A673 (cell line): ENCODE data around the gene C19orf53. TPM values are rescaled to one million over a fixed set of nuclear protein-coding genes. Genes with fewer than 3 reads are reported as not detected.
"Not testable (repeated sequence)": the region's sequence is repeated elsewhere in the genome, so short reads cannot be mapped to it uniquely, and the experiment has no call there.

Experiments
- BruUV-seq: library from RNA; stranded (reverse); fragments of 400-500 nt; replicated peaks from 2 replicates; lab custom pipeline; 2021; lab: Mats Ljungman, UMichigan
- CTCF ChIA-PET: fragments of 300-600 bp; sonication (Branson Sonifier 250); formaldehyde crosslinking; loops from one replicate; lab custom pipeline; 2022; ENCODE audit warnings: antibody characterized with exemption; lab: Charles Lee
- POLR2A ChIA-PET: fragments of 300-600 bp; sonication (Branson Sonifier 250); formaldehyde crosslinking; loops from one replicate; lab custom pipeline; 2022; ENCODE audit warnings: antibody characterized with exemption; ENCODE audit not compliant: low non-redundant PET; lab: Charles Lee
- DNase-seq: peaks from one replicate; pipeline ENCODE4 v3.0.0-alpha.2; 2015; ENCODE audit warnings: low spot score
- H3K27ac ChIP-seq: fragments of 200-600 bp; sonication (generic); 2 replicates; pipeline ENCODE4 v1.5.1; 2016; ENCODE audit warnings: mixed run types, low read depth, mild to moderate bottlenecking, mixed read lengths, antibody characterized with exemption, low read length; ENCODE audit not compliant: poor library complexity, severe bottlenecking
- H3K27me3 ChIP-seq: fragments of 200-600 bp; sonication (generic); replicated peaks from 2 replicates; pipeline ENCODE4 v1.6.1; 2017; ENCODE audit warnings: mixed run types, low read depth, mild to moderate bottlenecking, mixed read lengths, antibody characterized with exemption, low read length; ENCODE audit not compliant: insufficient read depth, poor library complexity
- H3K36me3 ChIP-seq: fragments of 200-600 bp; sonication (generic); 2 replicates; pipeline ENCODE4 v1.6.1; 2016; ENCODE audit warnings: mixed run types, mild to moderate bottlenecking, mixed read lengths, antibody characterized with exemption, low read length; ENCODE audit not compliant: insufficient read depth, poor library complexity, severe bottlenecking
- H3K4me1 ChIP-seq: fragments of 200-600 bp; sonication (generic); 2 replicates; pipeline ENCODE4 v1.6.1; 2017; ENCODE audit warnings: mixed run types, mild to moderate bottlenecking, mixed read lengths, antibody characterized with exemption, low read length; ENCODE audit not compliant: insufficient read depth, poor library complexity, severe bottlenecking
- H3K4me3 ChIP-seq: fragments of 200-600 bp; sonication (generic); 2 replicates; pipeline ENCODE4 v1.5.1; 2016; ENCODE audit warnings: low read depth, mixed run types, mild to moderate bottlenecking, mixed read lengths, low read length; ENCODE audit not compliant: poor library complexity, severe bottlenecking
- H3K9me3 ChIP-seq: fragments of 200-600 bp; sonication (generic); 2 replicates; pipeline ENCODE4 v1.6.1; 2016; ENCODE audit warnings: mixed run types, low read depth, mild to moderate bottlenecking, mixed read lengths, antibody characterized with exemption, low read length; ENCODE audit not compliant: poor library complexity, severe bottlenecking
- CTCF ChIP-seq: fragments of 300-800, 200-600 bp; sonication (generic); conservative IDR thresholded peaks from 2 replicates; pipeline ENCODE4 v1.5.1; 2017; ENCODE audit warnings: low read depth, mild to moderate bottlenecking, antibody characterized with exemption, low read length, moderate library complexity, mixed read lengths
- EZH2 ChIP-seq: fragments of 200-600 bp; sonication (generic); IDR thresholded peaks from 2 replicates; pipeline ENCODE4 v1.6.1; 2017; ENCODE audit warnings: borderline replicate concordance, low read depth, mild to moderate bottlenecking, mixed read lengths, antibody characterized with exemption, low read length; ENCODE audit not compliant: poor library complexity, severe bottlenecking
- intact Hi-C: fragments of 100-400 bp; cut with micrococcal nuclease; formaldehyde crosslinking; loops from one replicate; pipeline ENCODE4 v1.10.0; 2022; ENCODE audit not compliant: unreplicated experiment
- total RNA-seq: library from RNA; stranded (reverse); gene quantifications from 2 replicates; pipeline ENCODE4 v1.2.3, GENCODE V29; 2021

The C19orf53 gene
- total RNA-seq, 1 experiment from 2014 or later, result 140 TPM

- ChIA-PET POLR2A (no interaction called here), CTCF (no interaction called here)
- no peak overlapping the region for H3K27ac ChIP-seq
- intact Hi-C loops, result no loop called here
- H3K36me3 ChIP-seq, result no peaks in the 10 kb centered on the region
- no TSS peak for BruUV-seq
- H3K9me3 ChIP-seq, result no peaks in the 10 kb centered on the region
- DNase-seq, result no peak
- TF ChIP-seq CTCF (no peak), EZH2 (no peak)
- H3K4me3 ChIP-seq, result no peak overlapping the region
- peaks cover 10% of the 10 kb centered on the region for H3K4me1 ChIP-seq
- H3K27me3 ChIP-seq, result no peaks in the 10 kb centered on the region
These were observed 16.1 kb downstream of the C19orf53 start for GRCh38 chr19:13790354-13790753.

GRCh38 chr19:13793317-13793716 is 19.1 kb downstream of the C19orf53 start:
- DNase-seq, intact Hi-C loops, H3K36me3 ChIP-seq, H3K4me3 ChIP-seq, CTCF ChIA-PET, H3K27me3 ChIP-seq, H3K9me3 ChIP-seq, H3K27ac ChIP-seq, BruUV-seq, POLR2A ChIA-PET: not testable (repeated sequence)
- peaks cover 11% of the 10 kb centered on the region for H3K4me1 ChIP-seq

GRCh38 chr19:13794398-13794756 is 20.1 kb downstream of the C19orf53 start:
- TF ChIP-seq CTCF, result no peak
- TF ChIP-seq EZH2, result no peak
- POLR2A ChIA-PET, result no interaction called here
- intact Hi-C loops, result no loop called here
- H3K4me3 ChIP-seq, result peak overlapping the region; percentile 65
- BruUV-seq, result TSS peak; percentile 94
- peaks cover 11% of the 10 kb centered on the region for H3K4me1 ChIP-seq
- CTCF ChIA-PET, result interaction anchor here (0.6 kb wide), 1 partner anchor 33 kb away, joined by 4 read pairs; no protein-coding TSS in a partner anchor
- peak; percentile 53 for DNase-seq
- no peaks in the 10 kb centered on the region for H3K9me3 ChIP-seq
- no peaks in the 10 kb centered on the region for H3K27me3 ChIP-seq
- no peaks in the 10 kb centered on the region for H3K36me3 ChIP-seq
- peak overlapping the region; percentile 71 for H3K27ac ChIP-seq

- CTCF ChIA-PET, result interaction anchor here (0.5 to 0.6 kb wide), 2 partner anchors 67 to 166 kb away, joined by 3 to 4 read pairs; no protein-coding TSS in a partner anchor
- intact Hi-C loops, result no loop called here
- DNase-seq, result peak; percentile 100
- peak within 1 kb of the TSS; percentile 77 for H3K27ac ChIP-seq
- no peaks in the 10 kb centered on the region for H3K9me3 ChIP-seq
- H3K36me3 ChIP-seq, result no peaks in the 10 kb centered on the region
- H3K4me1 ChIP-seq, result peaks cover 11% of the 10 kb centered on the region
- H3K4me3 ChIP-seq, result peak within 1 kb of the TSS; percentile 65
- TF ChIP-seq CTCF (no peak), EZH2 (no peak)
- POLR2A ChIA-PET, result interaction anchor here (0.6 to 1.0 kb wide), 2 partner anchors 14 to 38 kb away, joined by 3 to 4 read pairs; no protein-coding TSS in a partner anchor
- no peaks in the 10 kb centered on the region for H3K27me3 ChIP-seq
- BruUV-seq, result no TSS peak
These were observed 20.7 kb downstream of the C19orf53 start, which contains the start of gene ZSWIM4 for GRCh38 chr19:13794757-13795589. ZSWIM4 (plus strand) TSS chr19:13795443; CDS start chr19:13795649, 206 bp downstream.
